ENCODE data around the gene ALPL. TPM values are rescaled to one million over a fixed set of nuclear protein-coding genes. Genes with fewer than 3 reads are reported as not detected.

Gene ALPL
- total RNA-seq, 1 donor from 2014 or later = 10.0 TPM

GRCh38 chr1:21523297-21523813, 14.1 kb downstream of the ALPL start:
- no peaks in the 10 kb centered on the region for H3K36me3 Mint-ChIP-seq (ENCODE audit: unreplicated experiment)

GRCh38 chr1:21524220-21524619, 15.0 kb downstream of the ALPL start:
- no peak overlapping the region for H3K27ac Mint-ChIP-seq (ENCODE audit: unreplicated experiment)
- H3K4me1 Mint-ChIP-seq (ENCODE audit: low read depth, unreplicated experiment) = no peaks in the 10 kb centered on the region
- H3K36me3 Mint-ChIP-seq (ENCODE audit: unreplicated experiment) = no peaks in the 10 kb centered on the region
- TF ChIP-seq, protein P1, sequence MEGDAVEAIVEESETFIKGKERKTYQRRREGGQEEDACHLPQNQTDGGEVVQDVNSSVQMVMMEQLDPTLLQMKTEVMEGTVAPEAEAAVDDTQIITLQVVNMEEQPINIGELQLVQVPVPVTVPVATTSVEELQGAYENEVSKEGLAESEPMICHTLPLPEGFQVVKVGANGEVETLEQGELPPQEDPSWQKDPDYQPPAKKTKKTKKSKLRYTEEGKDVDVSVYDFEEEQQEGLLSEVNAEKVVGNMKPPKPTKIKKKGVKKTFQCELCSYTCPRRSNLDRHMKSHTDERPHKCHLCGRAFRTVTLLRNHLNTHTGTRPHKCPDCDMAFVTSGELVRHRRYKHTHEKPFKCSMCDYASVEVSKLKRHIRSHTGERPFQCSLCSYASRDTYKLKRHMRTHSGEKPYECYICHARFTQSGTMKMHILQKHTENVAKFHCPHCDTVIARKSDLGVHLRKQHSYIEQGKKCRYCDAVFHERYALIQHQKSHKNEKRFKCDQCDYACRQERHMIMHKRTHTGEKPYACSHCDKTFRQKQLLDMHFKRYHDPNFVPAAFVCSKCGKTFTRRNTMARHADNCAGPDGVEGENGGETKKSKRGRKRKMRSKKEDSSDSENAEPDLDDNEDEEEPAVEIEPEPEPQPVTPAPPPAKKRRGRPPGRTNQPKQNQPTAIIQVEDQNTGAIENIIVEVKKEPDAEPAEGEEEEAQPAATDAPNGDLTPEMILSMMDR (IDR thresholded peaks at IDR 0.05; ENCODE audit: partially characterized antibody, unreplicated experiment) = no peak
- H3K27me3 Mint-ChIP-seq (ENCODE audit: unreplicated experiment) = no peaks in the 10 kb centered on the region
- DNase-seq = no peak
- H3K4me3 Mint-ChIP-seq (ENCODE audit: unreplicated experiment) = no peak overlapping the region
- H3K9me3 Mint-ChIP-seq (ENCODE audit: unreplicated experiment) = peaks cover 4% of the 10 kb centered on the region

More at GRCh38 chr1:21523297-21523813, 14.1 kb downstream of the ALPL start:
- H3K27me3 Mint-ChIP-seq (ENCODE audit: unreplicated experiment) = no peaks in the 10 kb centered on the region
- TF ChIP-seq, protein P1 (IDR thresholded peaks at IDR 0.05; ENCODE audit: partially characterized antibody, unreplicated experiment) = no peak
- DNase-seq = no peak
- peaks cover 4% of the 10 kb centered on the region for H3K9me3 Mint-ChIP-seq (ENCODE audit: unreplicated experiment)
- H3K27ac Mint-ChIP-seq (ENCODE audit: unreplicated experiment) = no peak overlapping the region
- H3K4me1 Mint-ChIP-seq (ENCODE audit: low read depth, unreplicated experiment) = peaks cover 2% of the 10 kb centered on the region
- no peak overlapping the region for H3K4me3 Mint-ChIP-seq (ENCODE audit: unreplicated experiment)

DNA sequence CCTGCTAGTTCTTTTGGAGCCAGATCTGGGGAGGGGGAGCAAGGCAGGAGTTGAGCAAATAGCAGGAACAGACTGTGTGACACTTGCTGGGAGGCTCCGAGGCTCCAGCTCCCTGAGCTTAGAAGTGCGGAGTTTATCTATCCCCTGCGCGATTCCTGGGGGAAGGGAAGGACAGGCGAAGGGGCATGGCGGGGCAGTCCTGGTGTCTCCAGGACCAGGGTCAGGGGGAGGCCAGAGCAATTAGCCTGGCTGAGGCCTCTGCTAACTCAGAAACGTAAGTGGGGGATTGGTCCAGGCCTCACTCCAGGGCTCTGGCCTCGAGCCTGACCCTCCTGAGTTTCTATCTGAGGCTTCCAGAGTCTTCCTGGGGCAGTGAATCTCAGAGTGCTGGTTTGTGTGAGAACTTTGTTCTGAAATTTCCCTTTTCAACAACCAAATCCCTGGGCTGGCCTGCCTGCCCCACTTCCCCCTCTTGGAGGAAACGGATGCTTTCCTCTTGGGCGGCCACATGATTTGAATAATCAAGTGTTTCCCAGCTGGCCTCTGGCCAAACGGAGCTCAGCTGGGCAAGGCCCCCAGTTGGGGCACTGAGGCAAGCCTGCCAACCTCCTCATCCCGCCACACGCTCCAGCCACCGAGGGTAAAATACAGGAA, 15.6 kb downstream of the ALPL start:
- Mint-ChIP-seq H3K27ac (ENCODE audit: unreplicated experiment) (peak overlapping the region; percentile 59), H3K4me3 (ENCODE audit: unreplicated experiment) (no peak overlapping the region), H3K9me3 (ENCODE audit: unreplicated experiment) (peaks cover 2% of the 10 kb centered on the region), H3K4me1 (ENCODE audit: low read depth, unreplicated experiment) (no peaks in the 10 kb centered on the region), H3K36me3 (ENCODE audit: unreplicated experiment) (no peaks in the 10 kb centered on the region), H3K27me3 (ENCODE audit: unreplicated experiment) (peaks cover 3% of the 10 kb centered on the region)
- TF ChIP-seq, protein P1 (IDR thresholded peaks at IDR 0.05; ENCODE audit: partially characterized antibody, unreplicated experiment) = no peak
- DNase-seq = no peak

- H3K4me3 Mint-ChIP-seq (ENCODE audit: unreplicated experiment) = no peak overlapping the region
- no peak overlapping the region for H3K27ac Mint-ChIP-seq (ENCODE audit: unreplicated experiment)
- DNase-seq = no peak
- H3K4me1 Mint-ChIP-seq (ENCODE audit: low read depth, unreplicated experiment) = no peaks in the 10 kb centered on the region
- H3K36me3 Mint-ChIP-seq (ENCODE audit: unreplicated experiment) = no peaks in the 10 kb centered on the region
- TF ChIP-seq, protein P1 (IDR thresholded peaks at IDR 0.05; ENCODE audit: partially characterized antibody, unreplicated experiment) = no peak
- peaks cover 2% of the 10 kb centered on the region for H3K9me3 Mint-ChIP-seq (ENCODE audit: unreplicated experiment)
- H3K27me3 Mint-ChIP-seq (ENCODE audit: unreplicated experiment) = peaks cover 5% of the 10 kb centered on the region
Measured at GRCh38 chr1:21525340-21525717, 16.1 kb downstream of the ALPL start.

DNA sequence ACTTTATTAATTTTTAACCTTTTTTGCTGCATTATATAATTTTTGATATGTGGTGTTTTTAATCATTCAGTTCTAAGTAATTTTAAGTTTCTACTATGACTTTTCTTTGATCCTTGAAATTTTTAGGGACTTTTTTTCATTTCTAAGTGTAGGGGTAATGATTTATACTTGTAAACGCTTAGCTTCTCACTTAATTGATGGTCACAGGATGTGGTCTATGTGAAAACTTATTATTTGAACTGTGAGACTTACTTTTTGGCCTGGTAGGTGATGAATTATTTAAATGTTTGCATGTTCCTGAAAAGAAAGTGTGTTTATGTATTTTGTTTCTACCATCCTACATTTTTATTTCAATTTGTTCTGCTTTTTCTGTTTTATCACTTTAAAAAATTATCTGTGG, 17.2 kb downstream of the ALPL start:
- H3K4me3 Mint-ChIP-seq (ENCODE audit: unreplicated experiment) = no peak overlapping the region
- no peaks in the 10 kb centered on the region for H3K36me3 Mint-ChIP-seq (ENCODE audit: unreplicated experiment)
- no peak for DNase-seq
- peaks cover 6% of the 10 kb centered on the region for H3K27me3 Mint-ChIP-seq (ENCODE audit: unreplicated experiment)
- TF ChIP-seq, protein P1 (IDR thresholded peaks at IDR 0.05; ENCODE audit: partially characterized antibody, unreplicated experiment) = no peak
- no peaks in the 10 kb centered on the region for H3K4me1 Mint-ChIP-seq (ENCODE audit: low read depth, unreplicated experiment)
- H3K27ac Mint-ChIP-seq (ENCODE audit: unreplicated experiment) = no peak overlapping the region
- peaks cover 2% of the 10 kb centered on the region for H3K9me3 Mint-ChIP-seq (ENCODE audit: unreplicated experiment)
